ENCODE results near the gene DOK6. TPM values are rescaled to one million over a fixed set of nuclear protein-coding genes. Genes with fewer than 3 reads are reported as not detected.

Gene DOK6
- total and polyA plus RNA-seq, 2 donors (not counting 3 experiments of a cell fraction or from before 2014, with no cell fraction given), result under 0.01 TPM; not detected in 1

DNA sequence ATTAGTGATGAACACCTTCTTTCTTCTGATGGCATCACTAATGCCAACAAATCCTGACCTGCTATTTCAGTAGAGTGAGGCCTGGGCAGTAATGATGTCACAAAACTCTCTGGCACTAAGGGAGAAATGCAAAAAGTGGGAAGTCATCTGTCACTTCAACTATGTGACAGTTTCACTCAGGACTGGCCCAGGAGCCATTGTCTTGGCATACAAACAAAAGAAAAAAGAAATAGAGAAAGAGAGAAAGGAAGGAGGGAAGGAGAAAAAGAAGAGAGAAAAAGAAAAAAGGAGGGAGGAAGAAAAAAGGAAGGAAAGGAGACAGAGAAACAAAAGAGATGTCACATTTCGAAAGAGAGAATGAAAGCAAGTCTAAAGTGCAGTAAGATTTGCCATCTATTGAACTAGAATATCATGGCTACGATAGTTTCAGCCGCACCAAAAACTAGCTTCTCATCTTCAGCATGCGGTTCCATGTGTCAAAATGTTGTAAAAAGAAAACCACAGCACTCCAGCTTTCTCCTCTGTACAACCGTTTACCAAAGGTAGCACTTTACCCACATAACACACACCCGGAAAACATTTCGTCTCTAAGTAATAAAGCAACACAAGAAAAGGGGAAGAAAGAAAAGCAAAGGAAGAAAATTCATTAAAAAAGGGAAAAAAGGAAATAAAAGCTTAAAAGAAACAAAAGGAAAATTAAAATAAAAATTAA is 496.9 kb downstream of the DOK6 start:
- H3K4me3 ChIP-seq (replicated peaks in 1 of 3; ENCODE audit: insufficient read depth in 1 of 3, low read depth in 1 of 3, low read length in 3 of 3), result no peak overlapping the region

GRCh38 chr18:69898241-69898861 is 497.7 kb downstream of the DOK6 start:
- DNase-seq (ENCODE audit: low read depth, low spot score), result no peak
- H3K36me3 ChIP-seq (ENCODE audit: control insufficient read depth in 2 of 2, extremely low read depth in 1 of 2, insufficient read depth in 2 of 2, low read length in 2 of 2), result no peaks in the 10 kb centered on the region
- H3K27ac ChIP-seq (ENCODE audit: insufficient read depth, low read depth, low read length), result no peak overlapping the region

More for the DNA sequence above, 496.9 kb downstream of the DOK6 start:
- no peak overlapping the region for H3K27ac ChIP-seq (ENCODE audit: insufficient read depth, low read depth, low read length)
- H3K36me3 ChIP-seq (ENCODE audit: control insufficient read depth in 2 of 2, extremely low read depth in 1 of 2, insufficient read depth in 2 of 2, low read length in 2 of 2), result no peaks in the 10 kb centered on the region
- ChIA-PET POLR2A (no interaction called here), CTCF (no interaction called here)
- intact Hi-C loops (cut with micrococcal nuclease) (no loop called here), dilution Hi-C loops (cut with MboI; ENCODE audit: extremely low pct_ligation_motif_present, low sequenced_read_pairs) (no loop called here)
- H3K27me3 ChIP-seq (ENCODE audit: control insufficient read depth in 2 of 2, insufficient read depth in 2 of 2, low read length in 2 of 2), result no peaks in the 10 kb centered on the region
- no peaks in the 10 kb centered on the region for H3K4me1 ChIP-seq (ENCODE audit: control insufficient read depth, extremely low read depth, insufficient read depth, low read length)
- no peak overlapping the region for H3K9ac ChIP-seq (replicated peaks; ENCODE audit: extremely low read depth, insufficient read depth, low read length)
- no peaks in the 10 kb centered on the region for H4K20me1 ChIP-seq (replicated peaks; ENCODE audit: control insufficient read depth, extremely low read depth, insufficient read depth, low read length)
- H3K79me2 ChIP-seq (ENCODE audit: control insufficient read depth, insufficient read depth, low read length), result no peaks in the 10 kb centered on the region
- no TSS peak for BruUV-seq (replicated peaks)
- FAIRE-seq, result no peak
- no peak overlapping the region for H2AFZ ChIP-seq (ENCODE audit: low read depth, low read length)
- TF ChIP-seq POLR2A (IDR thresholded peaks at IDR 0.05; ENCODE audit: low read depth, low read length) (no peak), MAX (IDR thresholded peaks at IDR 0.05; ENCODE audit: insufficient read depth, insufficient read length) (no peak), EZH2 (IDR thresholded peaks at IDR 0.05; ENCODE audit: borderline replicate concordance, low read depth, low read length, severe bottlenecking) (no peak), MYC (IDR thresholded peaks at IDR 0.05; ENCODE audit: low read depth, low read length) (no peak), POLR2AphosphoS5 (IDR thresholded peaks at IDR 0.05; ENCODE audit: insufficient read depth, low read depth, low read length) (no peak), JUN (IDR thresholded peaks at IDR 0.05; ENCODE audit: borderline replicate concordance, insufficient read depth, insufficient read length, low read depth) (no peak)
- no peak for DNase-seq (ENCODE audit: low read depth, low spot score)
- no peaks in the 10 kb centered on the region for H3K9me1 ChIP-seq (replicated peaks; ENCODE audit: control insufficient read depth, extremely low read depth, insufficient read depth, low read length)
- no peak overlapping the region for H3K4me2 ChIP-seq (ENCODE audit: insufficient read depth, low read length)
- no peaks in the 10 kb centered on the region for H3K9me3 ChIP-seq (replicated peaks; ENCODE audit: control insufficient read depth, insufficient read depth, low read length)

More at GRCh38 chr18:69898241-69898861, 497.7 kb downstream of the DOK6 start:
- POLR2A ChIA-PET, result no interaction called here
- Histone ChIP-seq H3K9ac (replicated peaks; ENCODE audit: extremely low read depth, insufficient read depth, low read length) (no peak overlapping the region), H3K4me1 (ENCODE audit: control insufficient read depth, extremely low read depth, insufficient read depth, low read length) (no peaks in the 10 kb centered on the region), H3K4me2 (ENCODE audit: insufficient read depth, low read length) (no peak overlapping the region), H4K20me1 (replicated peaks; ENCODE audit: control insufficient read depth, extremely low read depth, insufficient read depth, low read length) (no peaks in the 10 kb centered on the region), H3K79me2 (ENCODE audit: control insufficient read depth, insufficient read depth, low read length) (no peaks in the 10 kb centered on the region), H3K4me3 (replicated peaks in 1 of 3; ENCODE audit: insufficient read depth in 1 of 3, low read depth in 1 of 3, low read length in 3 of 3) (no peak overlapping the region), H3K9me3 (replicated peaks; ENCODE audit: control insufficient read depth, insufficient read depth, low read length) (no peaks in the 10 kb centered on the region), H3K27me3 (ENCODE audit: control insufficient read depth in 2 of 2, insufficient read depth in 2 of 2, low read length in 2 of 2) (no peaks in the 10 kb centered on the region), H2AFZ (ENCODE audit: low read depth, low read length) (no peak overlapping the region), H3K9me1 (replicated peaks; ENCODE audit: control insufficient read depth, extremely low read depth, insufficient read depth, low read length) (no peaks in the 10 kb centered on the region)
- TF ChIP-seq POLR2A (IDR thresholded peaks at IDR 0.05; ENCODE audit: low read depth, low read length) (no peak), FOS (IDR thresholded peaks at IDR 0.05; ENCODE audit: borderline replicate concordance, insufficient read depth, low read length) (no peak), CTCF (IDR thresholded peaks at IDR 0.05; ENCODE audit: extremely low read depth in 1 of 2, insufficient read depth in 1 of 2, low read depth in 1 of 2, low read length in 2 of 2) (no peak), MAX (IDR thresholded peaks at IDR 0.05; ENCODE audit: insufficient read depth, insufficient read length) (no peak)
- CTCF ChIA-PET, result no interaction called here
- intact Hi-C loops (cut with micrococcal nuclease), result no loop called here
- FAIRE-seq, result no peak
- no TSS peak for BruUV-seq (replicated peaks)
- dilution Hi-C loops (cut with MboI; ENCODE audit: extremely low pct_ligation_motif_present, low sequenced_read_pairs), result no loop called here

All from endothelial cell of umbilical vein (primary cell).